ENCODE results near the gene PRPF40A.

The PRPF40A gene

GRCh38 chr2:152657043-152657442, 60.2 kb downstream of the PRPF40A start:
- Histone ChIP-seq H3K4me1 (ENCODE audit: control insufficient read depth, insufficient read depth, low read length) (no peaks in the 10 kb centered on the region), H3K9me3 (ENCODE audit: control insufficient read depth, insufficient read depth, low read depth, low read length) (no peaks in the 10 kb centered on the region), H3K4me3 (ENCODE audit: low read depth, low read length) (no peak overlapping the region), H3K27ac (ENCODE audit: extremely low read depth, low read depth, low read length) (no peak overlapping the region), H3K36me3 (ENCODE audit: control insufficient read depth in 2 of 2, insufficient read depth in 1 of 2, low read length in 2 of 2) (peaks cover 79 to 94% of the 10 kb centered on the region in 2 experiments)
- POLR2A ChIA-PET, result no interaction called here
- TF ChIP-seq ZFP3 (tag by site-specific recombination; IDR thresholded peaks at IDR 0.05; ENCODE audit: low read depth), result no peak
- no peak for TF ChIP-seq ZNF350 (tag by site-specific recombination; IDR thresholded peaks at IDR 0.05)
- no peak for TF ChIP-seq ZBTB49 (tag by site-specific recombination; IDR thresholded peaks at IDR 0.05; ENCODE audit: low read depth)
- TF ChIP-seq HIC1 (tag by site-specific recombination; IDR thresholded peaks at IDR 0.05), result no peak
- TF ChIP-seq ZNF202 (tag by site-specific recombination; IDR thresholded peaks at IDR 0.05; ENCODE audit: borderline replicate concordance), result no peak
- TF ChIP-seq ZNF449 (tag by site-specific recombination; IDR thresholded peaks at IDR 0.05), result no peak
- no peak for TF ChIP-seq ZNF777 (tag by site-specific recombination; IDR thresholded peaks at IDR 0.05; ENCODE audit: borderline replicate concordance)
- no peak for TF ChIP-seq ZNF146 (tag by site-specific recombination; IDR thresholded peaks at IDR 0.05)
- TF ChIP-seq ZNF558 (tag by site-specific recombination; IDR thresholded peaks at IDR 0.05), result no peak
- TF ChIP-seq SCRT1 (tag by site-specific recombination; IDR thresholded peaks at IDR 0.05; ENCODE audit: borderline replicate concordance), result no peak
- no peak for TF ChIP-seq ZNF580 (tag by site-specific recombination; IDR thresholded peaks at IDR 0.05)
- TF ChIP-seq ZNF184 (tag by site-specific recombination; IDR thresholded peaks at IDR 0.05), result no peak
- TF ChIP-seq ZNF423 (tag by site-specific recombination; IDR thresholded peaks at IDR 0.05), result no peak
- TF ChIP-seq ZNF560 (tag by site-specific recombination; IDR thresholded peaks at IDR 0.05; ENCODE audit: borderline replicate concordance), result no peak
- CTCF ChIA-PET, result interaction anchor here (0.7 kb wide), 1 partner anchor 468 kb away, joined by 4 read pairs; no protein-coding TSS in a partner anchor

GRCh38 chr2:152655880-152656279, 61.4 kb downstream of the PRPF40A start:
- Histone ChIP-seq H3K9me3 (ENCODE audit: control insufficient read depth, insufficient read depth, low read depth, low read length) (no peaks in the 10 kb centered on the region), H3K36me3 (ENCODE audit: control insufficient read depth in 2 of 2, insufficient read depth in 1 of 2, low read length in 2 of 2) (peaks cover 71 to 89% of the 10 kb centered on the region in 2 experiments), H3K4me1 (ENCODE audit: control insufficient read depth, insufficient read depth, low read length) (no peaks in the 10 kb centered on the region), H3K4me3 (ENCODE audit: low read depth, low read length) (no peak overlapping the region), H3K27ac (ENCODE audit: extremely low read depth, low read depth, low read length) (no peak overlapping the region)
- ChIA-PET CTCF (no interaction called here), POLR2A (no interaction called here)
- TF ChIP-seq YY2 (tag by site-specific recombination; IDR thresholded peaks at IDR 0.05) (no peak), ZNF169 (tag by site-specific recombination; IDR thresholded peaks at IDR 0.05) (no peak), ZFHX2 (tag by site-specific recombination; conservative IDR thresholded peaks at IDR 0.05) (no peak), ZNF426 (tag by site-specific recombination; IDR thresholded peaks at IDR 0.05) (no peak), ZNF292 (tag by site-specific recombination; IDR thresholded peaks at IDR 0.05; ENCODE audit: borderline replicate concordance, low read depth) (no peak), SP3 (tag by site-specific recombination; IDR thresholded peaks at IDR 0.05) (no peak), ZSCAN30 (tag by site-specific recombination; IDR thresholded peaks at IDR 0.05) (no peak), ZBTB10 (tag by site-specific recombination; IDR thresholded peaks at IDR 0.05) (no peak)
